HCT116 (cell line): ENCODE measurements around the gene RFPL1. TPM values are rescaled to one million over a fixed set of nuclear protein-coding genes. Genes with fewer than 3 reads are reported as not detected.

Source experiments
- ATAC-seq: fragments of 200-7000 bp; cut with Tn5 transposase; 2 replicates; pipeline ENCODE4 v1.9.1; 2020; ENCODE audit warnings: mild to moderate bottlenecking, moderate library complexity
- BruUV-seq: library from RNA; stranded (reverse); fragments of 400-500 nt; replicated peaks from 2 replicates; lab custom pipeline; 2021; lab: Mats Ljungman, UMichigan
- CTCF ChIA-PET: fragments of 300-600 bp; sonication (Branson Sonifier 250); formaldehyde crosslinking; loops from one replicate; lab custom pipeline; 2021; ENCODE audit warnings: antibody characterized with exemption; lab: Charles Lee
- POLR2A ChIA-PET: fragments of 300-600, 350-600 bp; sonication (Branson Sonifier 250); formaldehyde crosslinking; loops from one replicate; lab custom pipeline; 2021; ENCODE audit warnings: antibody characterized with exemption; lab: Charles Lee
- RAD21 ChIA-PET, 2 experiments: fragments of 300-600 bp; sonication (Branson Sonifier 250); formaldehyde crosslinking; loops; one replicate each; lab custom pipeline; 2023; ENCODE audit warnings: low total read pairs in 2 of 2; ENCODE audit not compliant: uncharacterized antibody in 2 of 2, unreplicated experiment in 2 of 2, low non-redundant PET in 1 of 2; lab: Charles Lee
- DNase-seq: peaks from one replicate; pipeline ENCODE4 v3.0.0-alpha.2; 2010; ENCODE audit warnings: low read depth, low spot score
- H2AFZ ChIP-seq: fragments of 200-600 bp; shearing (Covaris generic), sonication (generic); 2 replicates; pipeline ENCODE4 v1.6.1; 2017; ENCODE audit warnings: low read depth, mixed run types, mixed read lengths, antibody characterized with exemption, low read length; ENCODE audit not compliant: poor library complexity, severe bottlenecking
- H3K27ac ChIP-seq: 2 replicates; pipeline ENCODE4 v1.5.1; 2012; ENCODE audit warnings: low read depth, low read length
- H3K27me3 ChIP-seq: fragments of 200-600 bp; sonication (generic); 2 replicates; pipeline ENCODE4 v1.6.1; 2016; ENCODE audit warnings: mixed run types, low read length, mixed read lengths; ENCODE audit not compliant: insufficient read depth
- H3K36me3 ChIP-seq, 2 experiments: fragments of 200-500 bp in 1 of 2; fragments of 200-600 bp in 1 of 2; sonication (Bioruptor generic) in 1 of 2; sonication (generic) in 1 of 2; 2 replicates each; pipeline versions ENCODE4 v1.5.1 to v1.6.1; 2014 to 2016; ENCODE audit warnings: low read length in 2 of 2, inconsistent platforms in 1 of 2, mixed read lengths in 1 of 2, mixed run types in 1 of 2; ENCODE audit not compliant: insufficient read depth in 2 of 2, control insufficient read depth in 1 of 2
- H3K4me1 ChIP-seq, 2 experiments: fragments of 200-600 bp in 1 of 2; sonication (generic) in 1 of 2; 2 replicates each; pipeline versions ENCODE4 v1.5.1 to v1.6.1; 2012 to 2017; ENCODE audit warnings: low read length in 2 of 2, inconsistent platforms in 1 of 2, mild to moderate bottlenecking in 1 of 2, mixed read lengths in 1 of 2, mixed run types in 1 of 2, moderate library complexity in 1 of 2; ENCODE audit not compliant: insufficient read depth in 2 of 2, control insufficient read depth in 1 of 2
- H3K4me2 ChIP-seq: fragments of 200-600 bp; sonication (generic); 2 replicates; pipeline ENCODE4 v1.6.1; 2017; ENCODE audit warnings: mixed run types, low read length, mixed read lengths
- H3K4me3 ChIP-seq, 2 experiments: fragments of 200-600 bp in 1 of 2; sonication (generic) in 1 of 2; replicated peaks in 1 of 2; 2 replicates each; pipeline ENCODE4 v1.5.1; 2011 to 2016; ENCODE audit warnings: low read length in 2 of 2, control low read depth in 1 of 2, low read depth in 1 of 2, mild to moderate bottlenecking in 1 of 2, mixed read lengths in 1 of 2, mixed run types in 1 of 2
- H3K79me2 ChIP-seq: fragments of 200-600 bp; sonication (generic); 2 replicates; pipeline ENCODE4 v1.6.1; 2017; ENCODE audit warnings: mild to moderate bottlenecking, mixed run types, low read length, moderate library complexity, mixed read lengths; ENCODE audit not compliant: insufficient read depth
- H3K9ac ChIP-seq: fragments of 200-600 bp; sonication (generic); 2 replicates; pipeline ENCODE4 v1.6.1; 2016; ENCODE audit warnings: low read length, mixed read lengths
- H3K9me2 ChIP-seq: fragments of 200-600 bp; sonication (generic), shearing (Covaris generic); 2 replicates; pipeline ENCODE4 v1.6.1; 2017; ENCODE audit warnings: mixed run types, mild to moderate bottlenecking, moderate library complexity; ENCODE audit not compliant: insufficient read depth
- H3K9me3 ChIP-seq, 2 experiments: fragments of 200-500 bp in 1 of 2; fragments of 200-600 bp in 1 of 2; sonication (Bioruptor generic) in 1 of 2; sonication (generic) in 1 of 2; 2 replicates each; pipeline ENCODE4 v1.6.1; 2014 to 2017; ENCODE audit warnings: low read length in 2 of 2, mixed read lengths in 2 of 2, inconsistent platforms in 1 of 2, low read depth in 1 of 2, mild to moderate bottlenecking in 1 of 2, mixed run types in 1 of 2, moderate library complexity in 1 of 2; ENCODE audit not compliant: control insufficient read depth in 1 of 2, insufficient read depth in 1 of 2
- H4K20me1 ChIP-seq: fragments of 200-600 bp; sonication (generic), shearing (Covaris generic); 2 replicates; pipeline ENCODE4 v1.6.1; 2017; ENCODE audit warnings: mixed run types, mild to moderate bottlenecking, moderate library complexity; ENCODE audit not compliant: insufficient read depth
- CBX3 ChIP-seq: IDR thresholded peaks from 2 replicates; pipeline ENCODE4 v1.6.1; 2012; ENCODE audit warnings: low read depth
- CEBPB ChIP-seq: IDR thresholded peaks from 2 replicates; pipeline ENCODE4 v1.6.1; 2012; ENCODE audit warnings: low read depth
- CTCF ChIP-seq, 3 experiments: fragments of 200-600 bp in 1 of 3; sonication (generic) in 1 of 3; IDR thresholded peaks in 2 of 3; conservative IDR thresholded peaks in 1 of 3; 2 replicates each; pipeline ENCODE4 v1.5.1; 2012 to 2017; ENCODE audit warnings: low read depth in 2 of 3, low read length in 2 of 3, antibody characterized with exemption in 1 of 3, borderline replicate concordance in 1 of 3, control low read depth in 1 of 3, mild to moderate bottlenecking in 1 of 3, mixed read lengths in 1 of 3, mixed run types in 1 of 3, moderate library complexity in 1 of 3; ENCODE audit not compliant: insufficient read depth in 1 of 3
- ELF1 ChIP-seq: IDR thresholded peaks from 2 replicates; pipeline ENCODE4 v1.6.1; 2012; ENCODE audit warnings: low read depth, borderline replicate concordance
- EZH2phosphoT487 ChIP-seq: fragments of 200-600 bp; IDR thresholded peaks from 2 replicates; pipeline ENCODE4 v1.6.1; 2018; ENCODE audit warnings: antibody characterized with exemption, borderline replicate concordance
- JUND ChIP-seq: IDR thresholded peaks from 2 replicates; pipeline ENCODE4 v1.6.1; 2012
- POLR2A ChIP-seq: IDR thresholded peaks from 2 replicates; pipeline ENCODE4 v1.7.0; 2011; ENCODE audit warnings: borderline replicate concordance; ENCODE audit not compliant: insufficient read depth, insufficient read length; ENCODE audit errors: extremely low read depth
- POLR2AphosphoS5 ChIP-seq: IDR thresholded peaks from 2 replicates; pipeline ENCODE4 v1.6.1; 2011; ENCODE audit warnings: mild to moderate bottlenecking, low read depth, low read length, moderate library complexity
- RAD21 ChIP-seq: IDR thresholded peaks from 2 replicates; pipeline ENCODE4 v1.6.1; 2012; ENCODE audit warnings: low read depth, mild to moderate bottlenecking
- SIN3A ChIP-seq: IDR thresholded peaks from 2 replicates; pipeline ENCODE4 v1.6.1; 2012; ENCODE audit warnings: low read depth
- SP1 ChIP-seq: IDR thresholded peaks from 2 replicates; pipeline ENCODE4 v1.6.1; 2012; ENCODE audit warnings: low read depth
- YY1 ChIP-seq: IDR thresholded peaks from 2 replicates; pipeline ENCODE4 v1.6.1; 2011; ENCODE audit warnings: low read length, low read depth, moderate library complexity, mild to moderate bottlenecking; ENCODE audit not compliant: insufficient replicate concordance; ENCODE audit errors: extremely low read depth
- ZNF274 ChIP-seq: fragments of 200-500 bp; sonication (Bioruptor generic); IDR thresholded peaks from 2 replicates; pipeline ENCODE4 v1.6.1; 2014; ENCODE audit warnings: mild to moderate bottlenecking, low read depth, low read length, inconsistent platforms
- intact Hi-C: fragments of 100-400 bp; cut with micrococcal nuclease; formaldehyde crosslinking; loops from 2 replicates; pipeline ENCODE4 v1.10.0; 2022
- total RNA-seq: library from RNA; stranded (reverse); gene quantifications from one replicate; pipeline ENCODE4 v1.2.1, GENCODE V29; 2021; ENCODE audit not compliant: unreplicated experiment

RFPL1 gene
- total RNA-seq, 1 experiment from 2014 or later: not detected

GRCh38 chr22:29456211-29456671 is 17.9 kb downstream of the RFPL1 start (continued):
- TF ChIP-seq EZH2phosphoT487 (no peak), ELF1 (no peak)
- TF ChIP-seq, all 23 proteins: peak for 0

GRCh38 chr22:29457730-29458129 is 19.3 kb downstream of the RFPL1 start:
- H2AFZ ChIP-seq: peak overlapping the region; percentile 59
- no peaks in the 10 kb centered on the region for H3K27me3 ChIP-seq
- ChIA-PET POLR2A (no interaction called here), CTCF (interaction anchor here (1.0 kb wide), 2 partner anchors 14 to 96 kb away, joined by 5 to 14 read pairs; partner anchors contain the start of gene THOC5), RAD21 (no interaction called here)
- no peak overlapping the region for H3K27ac ChIP-seq
- intact Hi-C loops: no loop called here
- no peak for TF ChIP-seq RAD21
- no peak for TF ChIP-seq YY1
- peak; percentile 55 for TF ChIP-seq SP1
- no peak overlapping the region for H3K9ac ChIP-seq
- DNase-seq (peak; percentile 70), ATAC-seq (peak; percentile 99)
- H3K36me3 ChIP-seq: no peaks in the 10 kb centered on the region
- no TSS peak for BruUV-seq
- H3K79me2 ChIP-seq: no peaks in the 10 kb centered on the region
- H3K4me2 ChIP-seq: peak overlapping the region; percentile 19
- no peak overlapping the region for H3K4me3 ChIP-seq
- peaks cover 0 to 6% of the 10 kb centered on the region in 2 experiments; a peak in 1 of 4 replicates for H3K4me1 ChIP-seq
- no peaks in the 10 kb centered on the region for H4K20me1 ChIP-seq
- no peaks in the 10 kb centered on the region for H3K9me2 ChIP-seq
- no peaks in the 10 kb centered on the region for H3K9me3 ChIP-seq

- Histone ChIP-seq H3K4me1 (peaks cover 0 to 6% of the 10 kb centered on the region in 2 experiments; a peak in 1 of 4 replicates), H3K9me2 (no peaks in the 10 kb centered on the region), H2AFZ (no peak overlapping the region), H3K36me3 (no peaks in the 10 kb centered on the region), H3K9me3 (no peaks in the 10 kb centered on the region), H3K27me3 (no peaks in the 10 kb centered on the region), H3K27ac (no peak overlapping the region), H3K4me3 (no peak overlapping the region), H3K9ac (no peak overlapping the region), H3K4me2 (no peak overlapping the region), H4K20me1 (no peaks in the 10 kb centered on the region), H3K79me2 (no peaks in the 10 kb centered on the region)
- no peak for TF ChIP-seq CTCF (IDR thresholded peaks at IDR 0.05 in 2 of 3, conservative IDR thresholded peaks at IDR 0.05 in 1 of 3; ENCODE audit: borderline replicate concordance in 1 of 3, insufficient read depth in 1 of 3, low read depth in 2 of 3, low read length in 2 of 3)
- TF ChIP-seq SP1: no peak
- no peak for TF ChIP-seq POLR2A
- TF ChIP-seq EZH2phosphoT487: no peak
- TF ChIP-seq YY1: no peak
- no peak for TF ChIP-seq CEBPB
- no peak for TF ChIP-seq CBX3
- no peak for TF ChIP-seq ZNF274
- TF ChIP-seq POLR2AphosphoS5: no peak
- TF ChIP-seq JUND: no peak
- no peak for TF ChIP-seq SIN3A
- ChIA-PET RAD21 (interaction anchor here in 1 of 2 experiments (0.7 kb wide), 1 partner anchor 129 kb away, joined by 3 read pairs; no protein-coding TSS in a partner anchor), POLR2A (no interaction called here), CTCF (no interaction called here)
- no TSS peak for BruUV-seq
- no peak for DNase-seq
- intact Hi-C loops: no loop called here
- no peak for ATAC-seq
These were observed 20.2 kb downstream of the RFPL1 start for GRCh38 chr22:29458551-29458950.
